Stomach (tissue), 4 donors: Measurements from ENCODE around the gene ZNF586.

Experiments
- CTCF ChIP-seq, 7 experiments: fragments of 450-650 bp in 4 of 7; fragments of 200-600 bp in 3 of 7; sonication (generic) in 3 of 7; IDR thresholded peaks; one replicate each; pipeline ENCODE4 v1.5.1; 2016 to 2019; ENCODE audit warnings: antibody characterized with exemption in 7 of 7, control low read depth in 2 of 7, mild to moderate bottlenecking in 1 of 7
- POLR2AphosphoS5 ChIP-seq, 3 donors: sonication (generic); formaldehyde crosslinking; IDR thresholded peaks; one replicate each; pipeline ENCODE4 v1.6.1; 2016; ENCODE audit warnings: antibody characterized with exemption in 3 of 3

GRCh38 chr19:57815247-57816075 lies 46.0 kb downstream of the ZNF586 start:
- TF ChIP-seq CTCF (IDR thresholded peaks at IDR 0.05): no peak
- TF ChIP-seq POLR2AphosphoS5 (IDR thresholded peaks at IDR 0.05): no peak
